HL-60 (cell line): ENCODE results near the gene ANKS6.

Experiments used
- DNase-seq, 2 experiments: peaks; one replicate each; pipeline ENCODE4 v3.0.0-alpha.2; 2010 to 2020; ENCODE audit warnings: low read depth in 1 of 2, low spot score in 1 of 2
- H3K27ac ChIP-seq: fragments of 250-450 bp; sonication (Bioruptor Pico); replicated peaks from 2 replicates; pipeline ENCODE4 v1.5.1; 2020; ENCODE audit warnings: mild to moderate bottlenecking, moderate library complexity
- H3K27me3 ChIP-seq: fragments of 250-450 bp; sonication (Bioruptor Pico); 2 replicates; pipeline ENCODE4 v1.5.1; 2021; ENCODE audit warnings: mild to moderate bottlenecking, moderate library complexity; ENCODE audit not compliant: insufficient read depth, poor library complexity, severe bottlenecking
- H3K4me3 ChIP-seq: replicated peaks from 2 replicates; pipeline ENCODE4 v1.5.1; 2011; ENCODE audit warnings: mild to moderate bottlenecking, control low read depth, low read length; ENCODE audit not compliant: insufficient read depth
- GABPA ChIP-seq: IDR thresholded peaks from 2 replicates; pipeline ENCODE4 v1.6.1; 2012; ENCODE audit warnings: low read depth
- POLR2AphosphoS5 ChIP-seq: IDR thresholded peaks from 2 replicates; pipeline ENCODE4 v1.6.1; 2012; ENCODE audit warnings: low read depth
- SPI1 ChIP-seq: IDR thresholded peaks from 2 replicates; pipeline ENCODE4 v1.6.1; 2012; ENCODE audit warnings: low read depth, mild to moderate bottlenecking, borderline replicate concordance
- TF ChIP-seq, protein P1 (sequence below): IDR thresholded peaks from one replicate; pipeline ENCODE4 v1.5.1; 2011; ENCODE audit warnings: low read length, control low read depth, inconsistent platforms; ENCODE audit not compliant: insufficient read depth
- TF ChIP-seq, protein P2 (sequence below): IDR thresholded peaks from 2 replicates; pipeline ENCODE4 v1.6.1; 2012; ENCODE audit warnings: low read depth; ENCODE audit not compliant: insufficient replicate concordance

The ANKS6 gene

DNA sequence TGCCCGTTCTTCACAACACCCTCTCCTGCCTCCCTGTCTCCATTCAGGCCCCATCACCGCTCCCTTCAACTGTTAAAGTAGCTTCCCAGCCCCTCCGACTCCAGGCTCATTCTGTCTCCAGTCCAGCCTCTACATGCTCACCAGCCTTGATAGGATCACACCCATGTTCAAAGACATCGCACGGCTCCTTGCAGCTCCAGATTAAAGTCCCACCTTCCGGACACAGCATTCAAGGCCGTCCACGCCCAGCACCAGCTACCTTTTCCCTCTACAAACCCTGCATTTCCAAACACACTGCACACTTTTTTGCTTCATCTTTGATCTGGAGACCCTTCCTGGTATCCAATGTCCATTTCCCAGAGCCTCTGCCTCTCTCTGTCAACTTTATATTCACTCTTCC lies 94.0 kb downstream of the ANKS6 start:
- TF ChIP-seq GABPA (no peak), POLR2AphosphoS5 (no peak)
- TF ChIP-seq, protein P1, sequence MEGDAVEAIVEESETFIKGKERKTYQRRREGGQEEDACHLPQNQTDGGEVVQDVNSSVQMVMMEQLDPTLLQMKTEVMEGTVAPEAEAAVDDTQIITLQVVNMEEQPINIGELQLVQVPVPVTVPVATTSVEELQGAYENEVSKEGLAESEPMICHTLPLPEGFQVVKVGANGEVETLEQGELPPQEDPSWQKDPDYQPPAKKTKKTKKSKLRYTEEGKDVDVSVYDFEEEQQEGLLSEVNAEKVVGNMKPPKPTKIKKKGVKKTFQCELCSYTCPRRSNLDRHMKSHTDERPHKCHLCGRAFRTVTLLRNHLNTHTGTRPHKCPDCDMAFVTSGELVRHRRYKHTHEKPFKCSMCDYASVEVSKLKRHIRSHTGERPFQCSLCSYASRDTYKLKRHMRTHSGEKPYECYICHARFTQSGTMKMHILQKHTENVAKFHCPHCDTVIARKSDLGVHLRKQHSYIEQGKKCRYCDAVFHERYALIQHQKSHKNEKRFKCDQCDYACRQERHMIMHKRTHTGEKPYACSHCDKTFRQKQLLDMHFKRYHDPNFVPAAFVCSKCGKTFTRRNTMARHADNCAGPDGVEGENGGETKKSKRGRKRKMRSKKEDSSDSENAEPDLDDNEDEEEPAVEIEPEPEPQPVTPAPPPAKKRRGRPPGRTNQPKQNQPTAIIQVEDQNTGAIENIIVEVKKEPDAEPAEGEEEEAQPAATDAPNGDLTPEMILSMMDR = no peak
- no peak overlapping the region for H3K4me3 ChIP-seq
- no peak overlapping the region for H3K27ac ChIP-seq
- DNase-seq = no peak
- H3K27me3 ChIP-seq = peaks cover 19% of the 10 kb centered on the region

DNA sequence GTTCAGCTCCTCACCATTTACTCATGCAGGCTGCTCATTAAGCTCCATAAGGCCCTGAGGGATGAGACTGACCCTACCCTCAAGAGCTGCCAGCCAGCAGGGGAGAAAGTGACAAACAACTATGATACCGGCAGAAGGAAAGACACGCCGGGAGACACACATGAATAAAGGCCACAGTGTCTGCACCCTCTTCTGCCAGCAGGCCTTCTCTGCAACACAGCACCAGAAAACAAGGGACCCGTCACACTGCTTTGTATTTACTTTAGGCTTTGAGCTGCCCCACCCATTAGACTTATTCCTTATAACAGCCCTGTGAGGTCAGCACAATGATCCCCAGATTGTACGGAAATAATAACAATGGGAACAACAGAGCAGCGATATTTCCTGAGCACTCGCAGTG lies 94.8 kb downstream of the ANKS6 start:
- Histone ChIP-seq H3K4me3 (no peak overlapping the region), H3K27ac (no peak overlapping the region), H3K27me3 (peaks cover 11% of the 10 kb centered on the region)
- TF ChIP-seq POLR2AphosphoS5 (no peak), SPI1 (no peak), GABPA (no peak)
- TF ChIP-seq, protein P2, sequence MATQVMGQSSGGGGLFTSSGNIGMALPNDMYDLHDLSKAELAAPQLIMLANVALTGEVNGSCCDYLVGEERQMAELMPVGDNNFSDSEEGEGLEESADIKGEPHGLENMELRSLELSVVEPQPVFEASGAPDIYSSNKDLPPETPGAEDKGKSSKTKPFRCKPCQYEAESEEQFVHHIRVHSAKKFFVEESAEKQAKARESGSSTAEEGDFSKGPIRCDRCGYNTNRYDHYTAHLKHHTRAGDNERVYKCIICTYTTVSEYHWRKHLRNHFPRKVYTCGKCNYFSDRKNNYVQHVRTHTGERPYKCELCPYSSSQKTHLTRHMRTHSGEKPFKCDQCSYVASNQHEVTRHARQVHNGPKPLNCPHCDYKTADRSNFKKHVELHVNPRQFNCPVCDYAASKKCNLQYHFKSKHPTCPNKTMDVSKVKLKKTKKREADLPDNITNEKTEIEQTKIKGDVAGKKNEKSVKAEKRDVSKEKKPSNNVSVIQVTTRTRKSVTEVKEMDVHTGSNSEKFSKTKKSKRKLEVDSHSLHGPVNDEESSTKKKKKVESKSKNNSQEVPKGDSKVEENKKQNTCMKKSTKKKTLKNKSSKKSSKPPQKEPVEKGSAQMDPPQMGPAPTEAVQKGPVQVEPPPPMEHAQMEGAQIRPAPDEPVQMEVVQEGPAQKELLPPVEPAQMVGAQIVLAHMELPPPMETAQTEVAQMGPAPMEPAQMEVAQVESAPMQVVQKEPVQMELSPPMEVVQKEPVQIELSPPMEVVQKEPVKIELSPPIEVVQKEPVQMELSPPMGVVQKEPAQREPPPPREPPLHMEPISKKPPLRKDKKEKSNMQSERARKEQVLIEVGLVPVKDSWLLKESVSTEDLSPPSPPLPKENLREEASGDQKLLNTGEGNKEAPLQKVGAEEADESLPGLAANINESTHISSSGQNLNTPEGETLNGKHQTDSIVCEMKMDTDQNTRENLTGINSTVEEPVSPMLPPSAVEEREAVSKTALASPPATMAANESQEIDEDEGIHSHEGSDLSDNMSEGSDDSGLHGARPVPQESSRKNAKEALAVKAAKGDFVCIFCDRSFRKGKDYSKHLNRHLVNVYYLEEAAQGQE = no peak
- TF ChIP-seq, protein P1 = no peak
- no peak for DNase-seq

DNA sequence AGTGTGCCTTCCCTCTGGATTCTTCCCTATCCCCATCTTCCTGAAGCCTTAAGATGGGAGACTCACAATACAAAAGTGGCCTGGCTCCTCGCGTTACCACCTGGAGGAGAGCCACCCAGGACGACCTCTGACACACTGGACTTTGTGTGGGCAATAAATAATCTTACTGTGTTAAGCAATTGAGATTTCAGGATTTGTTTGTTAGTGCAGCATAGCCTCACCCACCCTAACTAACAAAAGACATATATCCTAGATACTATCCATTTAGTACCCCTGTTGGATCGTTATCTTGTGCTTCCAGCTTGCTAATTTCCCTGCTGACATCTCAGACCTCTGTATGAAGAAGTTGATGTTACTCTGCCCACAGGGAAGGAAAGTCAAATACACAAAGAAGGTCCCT lies 95.6 kb downstream of the ANKS6 start:
- TF ChIP-seq SPI1 (no peak), GABPA (no peak), POLR2AphosphoS5 (no peak)
- TF ChIP-seq, protein P1 = no peak
- TF ChIP-seq, protein P2 = no peak
- no peak for DNase-seq
- H3K27ac ChIP-seq = no peak overlapping the region
- H3K4me3 ChIP-seq = no peak overlapping the region
- peaks cover 9% of the 10 kb centered on the region for H3K27me3 ChIP-seq

DNA sequence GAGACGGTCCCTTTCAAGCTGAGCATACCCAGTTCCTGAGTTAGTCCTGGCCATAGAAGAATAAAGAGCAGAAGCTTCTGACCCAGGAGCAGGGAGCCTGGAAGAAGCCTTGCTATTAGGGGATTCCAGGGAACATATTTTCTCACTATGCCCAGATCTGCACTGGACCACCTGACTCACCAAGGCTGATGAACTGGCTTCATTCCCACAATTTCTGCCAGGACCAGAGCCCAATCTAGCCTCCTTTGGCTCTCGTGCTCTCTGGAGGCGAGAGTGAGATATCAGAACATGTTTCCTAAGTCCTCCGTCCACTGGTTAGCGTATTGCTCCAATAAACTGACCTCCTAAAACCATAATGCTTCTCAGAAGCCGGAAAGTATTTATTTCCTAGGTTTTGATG lies 97.5 kb downstream of the ANKS6 start:
- Histone ChIP-seq H3K27ac (no peak overlapping the region), H3K4me3 (no peak overlapping the region), H3K27me3 (peaks cover 4% of the 10 kb centered on the region)
- TF ChIP-seq, protein P1 = no peak
- TF ChIP-seq, protein P2 = no peak
- TF ChIP-seq SPI1 = no peak
- no peak for TF ChIP-seq GABPA
- TF ChIP-seq POLR2AphosphoS5 = no peak
- no peak for DNase-seq
